NCI-H2081 (cell line): ENCODE measurements around the gene ZDHHC17.
"Not testable (repeated sequence)": the region's sequence is repeated elsewhere in the genome, so short reads cannot be mapped to it uniquely, and the experiment has no call there.

ENCODE experiments used
- DNase-seq, 2 experiments: peaks; one replicate each; lab custom pipeline; 2025; lab: John Stamatoyannopoulos, UW

Gene ZDHHC17

GRCh38 chr12:76763746-76764675 lies at the start of gene ZDHHC17:
Gene ZDHHC17 (plus strand): TSS chr12:76764115. CDS start chr12:76764237, 122 bp downstream.
- peak; percentile 91 to 93 for DNase-seq

- DNase-seq: no peak
Observed at GRCh38 chr12:76714415-76714814, 49.5 kb upstream of the ZDHHC17 start.

- DNase-seq: no peak
Observed at GRCh38 chr12:76714861-76715260, 49.1 kb upstream of the ZDHHC17 start.

GRCh38 chr12:76715332-76715731 lies 48.6 kb upstream of the ZDHHC17 start:
- no peak for DNase-seq

- DNase-seq: no peak
Observed at GRCh38 chr12:76717314-76717713, 46.6 kb upstream of the ZDHHC17 start.

GRCh38 chr12:76719171-76720041 lies 44.5 kb upstream of the ZDHHC17 start:
- DNase-seq: no peak

GRCh38 chr12:76720068-76720467 lies 43.8 kb upstream of the ZDHHC17 start:
- DNase-seq: no peak

GRCh38 chr12:76726626-76727025 lies 37.3 kb upstream of the ZDHHC17 start:
- DNase-seq: no peak

GRCh38 chr12:76732188-76732587 lies 31.7 kb upstream of the ZDHHC17 start:
- DNase-seq: not testable (repeated sequence)

- DNase-seq: not testable (repeated sequence)
Observed at GRCh38 chr12:76737689-76738088, 26.2 kb upstream of the ZDHHC17 start.

GRCh38 chr12:76738824-76739579 lies 24.9 kb upstream of the ZDHHC17 start:
- no peak for DNase-seq

- DNase-seq: no peak
Observed at GRCh38 chr12:76739896-76740295, 24.0 kb upstream of the ZDHHC17 start.

- DNase-seq: no peak
Observed at GRCh38 chr12:76740501-76740900, 23.4 kb upstream of the ZDHHC17 start.

- DNase-seq: no peak
Observed at GRCh38 chr12:76745343-76745742, 18.6 kb upstream of the ZDHHC17 start.

- no peak for DNase-seq
Observed at GRCh38 chr12:76746516-76746915, 17.4 kb upstream of the ZDHHC17 start.

- no peak for DNase-seq
Observed at GRCh38 chr12:76747245-76747644, 16.7 kb upstream of the ZDHHC17 start.

GRCh38 chr12:76755829-76756379 lies 8.0 kb upstream of the ZDHHC17 start:
- DNase-seq: no peak

GRCh38 chr12:76757694-76758093 lies 6.2 kb upstream of the ZDHHC17 start:
- DNase-seq: no peak

GRCh38 chr12:76762601-76762980 lies 1.3 kb upstream of the ZDHHC17 start:
- no peak for DNase-seq

- no peak for DNase-seq
Observed at GRCh38 chr12:76764856-76765255, 941 bp downstream of the ZDHHC17 start.

- DNase-seq: no peak
Observed at GRCh38 chr12:76765598-76765997, 1.7 kb downstream of the ZDHHC17 start.

GRCh38 chr12:76766161-76766560 lies 2.2 kb downstream of the ZDHHC17 start:
- DNase-seq: no peak
